ENCODE measurements around the gene KCNG2. TPM values are rescaled to one million over a fixed set of nuclear protein-coding genes. Genes with fewer than 3 reads are reported as not detected.

KCNG2 gene
- total RNA-seq, 1 experiment from 2014 or later, result not detected

GRCh38 chr18:79874553-79875530, 77.1 kb downstream of the KCNG2 start:
- H3K27me3 ChIP-seq (replicated peaks; ENCODE audit: control insufficient read depth, insufficient read depth, low read length), result no peaks in the 10 kb centered on the region
- CTCF ChIA-PET, result no interaction called here
- Mint-ChIP-seq H3K27ac (ENCODE audit: unreplicated experiment) (no peak overlapping the region), H3K9me3 (ENCODE audit: unreplicated experiment) (no peaks in the 10 kb centered on the region), H3K27me3 (ENCODE audit: insufficient read depth, unreplicated experiment) (no peaks in the 10 kb centered on the region), H3K36me3 (ENCODE audit: insufficient read depth, unreplicated experiment) (no peaks in the 10 kb centered on the region), H3K4me3 (ENCODE audit: unreplicated experiment) (no peak overlapping the region), H3K4me1 (ENCODE audit: low read depth, unreplicated experiment) (no peaks in the 10 kb centered on the region)
- POLR2A ChIA-PET, result no interaction called here
- no peaks in the 10 kb centered on the region for H3K9me3 ChIP-seq
- no TSS peak for BruUV-seq (replicated peaks)
- TF ChIP-seq CTCF (IDR thresholded peaks at IDR 0.05; ENCODE audit: insufficient read depth in 1 of 2, low read depth in 1 of 2, low read length in 1 of 2, severe bottlenecking in 1 of 2, unreplicated experiment in 1 of 2), result no peak
- DNase-seq, result no peak
- H3K4me1 ChIP-seq, result no peaks in the 10 kb centered on the region
- H3K4me3 ChIP-seq (ENCODE audit: low read depth, low read length), result no peak overlapping the region
- intact Hi-C loops (cut with micrococcal nuclease; ENCODE audit: unreplicated experiment), result no loop called here
- no peaks in the 10 kb centered on the region for H3K36me3 ChIP-seq (ENCODE audit: control insufficient read depth, insufficient read depth, low read length)

DNA sequence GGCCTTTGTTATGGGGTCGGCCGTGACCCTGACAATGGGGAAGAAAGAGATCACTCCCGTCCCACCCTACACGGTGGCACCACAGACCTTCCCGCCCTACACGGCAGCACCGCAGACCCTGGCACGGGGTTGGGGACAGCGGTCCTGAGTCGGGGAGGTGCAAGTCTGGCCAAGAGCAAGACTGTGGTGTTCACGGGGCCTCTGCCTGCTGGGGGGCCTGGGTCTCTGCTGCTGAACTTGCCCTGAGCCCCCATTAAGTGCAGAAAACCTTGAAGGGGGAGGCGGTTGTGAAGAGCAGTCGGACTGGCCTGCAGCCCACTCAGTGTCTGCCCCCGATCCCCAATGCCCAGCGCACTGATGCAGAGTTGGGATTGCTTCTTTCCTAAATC, 77.8 kb downstream of the KCNG2 start:
- Histone ChIP-seq H3K27me3 (replicated peaks; ENCODE audit: control insufficient read depth, insufficient read depth, low read length) (no peaks in the 10 kb centered on the region), H3K4me3 (ENCODE audit: low read depth, low read length) (no peak overlapping the region), H3K4me1 (no peaks in the 10 kb centered on the region), H3K9me3 (no peaks in the 10 kb centered on the region), H3K36me3 (ENCODE audit: control insufficient read depth, insufficient read depth, low read length) (no peaks in the 10 kb centered on the region)
- no peaks in the 10 kb centered on the region for H3K36me3 Mint-ChIP-seq (ENCODE audit: insufficient read depth, unreplicated experiment)
- H3K27me3 Mint-ChIP-seq (ENCODE audit: insufficient read depth, unreplicated experiment), result no peaks in the 10 kb centered on the region
- TF ChIP-seq CTCF (IDR thresholded peaks at IDR 0.05; ENCODE audit: insufficient read depth in 1 of 2, low read depth in 1 of 2, low read length in 1 of 2, severe bottlenecking in 1 of 2, unreplicated experiment in 1 of 2), result no peak
- POLR2A ChIA-PET, result no interaction called here
- intact Hi-C loops (cut with micrococcal nuclease; ENCODE audit: unreplicated experiment), result no loop called here
- CTCF ChIA-PET, result no interaction called here
- H3K4me3 Mint-ChIP-seq (ENCODE audit: unreplicated experiment), result no peak overlapping the region
- no peak overlapping the region for H3K27ac Mint-ChIP-seq (ENCODE audit: unreplicated experiment)
- H3K4me1 Mint-ChIP-seq (ENCODE audit: low read depth, unreplicated experiment), result no peaks in the 10 kb centered on the region
- no peak for DNase-seq
- H3K9me3 Mint-ChIP-seq (ENCODE audit: unreplicated experiment), result no peaks in the 10 kb centered on the region
- no TSS peak for BruUV-seq (replicated peaks)

- H3K4me3 Mint-ChIP-seq (ENCODE audit: unreplicated experiment), result no peak overlapping the region
- DNase-seq, result no peak
- no peaks in the 10 kb centered on the region for H3K27me3 Mint-ChIP-seq (ENCODE audit: insufficient read depth, unreplicated experiment)
- H3K27me3 ChIP-seq (replicated peaks; ENCODE audit: control insufficient read depth, insufficient read depth, low read length), result no peaks in the 10 kb centered on the region
- intact Hi-C loops (cut with micrococcal nuclease; ENCODE audit: unreplicated experiment), result no loop called here
- TF ChIP-seq CTCF (IDR thresholded peaks at IDR 0.05; ENCODE audit: insufficient read depth in 1 of 2, low read depth in 1 of 2, low read length in 1 of 2, severe bottlenecking in 1 of 2, unreplicated experiment in 1 of 2), result no peak
- no peaks in the 10 kb centered on the region for H3K9me3 ChIP-seq
- no peak overlapping the region for H3K4me3 ChIP-seq (ENCODE audit: low read depth, low read length)
- no peaks in the 10 kb centered on the region for H3K9me3 Mint-ChIP-seq (ENCODE audit: unreplicated experiment)
- no peaks in the 10 kb centered on the region for H3K4me1 Mint-ChIP-seq (ENCODE audit: low read depth, unreplicated experiment)
- H3K36me3 Mint-ChIP-seq (ENCODE audit: insufficient read depth, unreplicated experiment), result no peaks in the 10 kb centered on the region
- H3K27ac Mint-ChIP-seq (ENCODE audit: unreplicated experiment), result no peak overlapping the region
- CTCF ChIA-PET, result no interaction called here
- H3K36me3 ChIP-seq (ENCODE audit: control insufficient read depth, insufficient read depth, low read length), result no peaks in the 10 kb centered on the region
- BruUV-seq (replicated peaks), result no TSS peak
- POLR2A ChIA-PET, result no interaction called here
- H3K4me1 ChIP-seq, result no peaks in the 10 kb centered on the region
Measured at GRCh38 chr18:79875931-79876461, 78.3 kb downstream of the KCNG2 start.
